GM23338 (cell line): ENCODE results near the gene CEP295NL.

ENCODE experiments used
- CREB1 ChIP-seq: fragments of 250-450 bp; sonication (Bioruptor Pico); IDR thresholded peaks from 2 replicates; pipeline ENCODE4 v1.5.0; 2020; ENCODE audit warnings: low read depth, mild to moderate bottlenecking, moderate library complexity
- EZH2 ChIP-seq: fragments of 200-600 bp; sonication (generic); IDR thresholded peaks from one replicate; pipeline ENCODE4 v1.8.0; 2017; ENCODE audit warnings: antibody characterized with exemption, mild to moderate bottlenecking, low read depth; ENCODE audit not compliant: unreplicated experiment
- EZH2phosphoT487 ChIP-seq: fragments of 200-600 bp; sonication (generic); IDR thresholded peaks from one replicate; pipeline ENCODE4 v1.8.1; 2018; ENCODE audit warnings: antibody characterized with exemption; ENCODE audit not compliant: unreplicated experiment
- NANOG ChIP-seq: IDR thresholded peaks from 2 replicates; pipeline ENCODE4 v1.6.1; 2016; ENCODE audit warnings: antibody characterized with exemption, borderline replicate concordance
- POLR2AphosphoS5 ChIP-seq: IDR thresholded peaks from 2 replicates; pipeline ENCODE4 v1.6.1; 2016; ENCODE audit warnings: antibody characterized with exemption, low read depth
- STAT1 ChIP-seq: IDR thresholded peaks from one replicate; pipeline ENCODE4 v1.6.1; 2016; ENCODE audit warnings: antibody characterized with exemption; ENCODE audit not compliant: unreplicated experiment
- ZNF114 ChIP-seq: fragments of 250-450 bp; sonication (Bioruptor Pico); IDR thresholded peaks from 2 replicates; pipeline ENCODE4 v1.5.0; 2020; ENCODE audit warnings: mild to moderate bottlenecking, moderate library complexity
- ZNF331 ChIP-seq: fragments of 250-450 bp; sonication (Bioruptor Pico); IDR thresholded peaks from 2 replicates; pipeline ENCODE4 v1.5.0; 2020; ENCODE audit warnings: low read depth, mild to moderate bottlenecking, moderate library complexity
- TF ChIP-seq, protein P1 (sequence below), 2 experiments: fragments of 200-600 bp in 1 of 2; sonication (generic) in 1 of 2; conservative IDR thresholded peaks; 2 replicates each; pipeline versions ENCODE4 v1.5.1 to v1.6.1; 2016 to 2017; ENCODE audit warnings: antibody characterized with exemption in 2 of 2, low read depth in 2 of 2, mild to moderate bottlenecking in 2 of 2, moderate library complexity in 1 of 2
- TF ChIP-seq, protein P2 (sequence below): IDR thresholded peaks from one replicate; pipeline ENCODE4 v1.6.1; 2018; ENCODE audit warnings: antibody characterized with exemption; ENCODE audit not compliant: unreplicated experiment

DNA sequence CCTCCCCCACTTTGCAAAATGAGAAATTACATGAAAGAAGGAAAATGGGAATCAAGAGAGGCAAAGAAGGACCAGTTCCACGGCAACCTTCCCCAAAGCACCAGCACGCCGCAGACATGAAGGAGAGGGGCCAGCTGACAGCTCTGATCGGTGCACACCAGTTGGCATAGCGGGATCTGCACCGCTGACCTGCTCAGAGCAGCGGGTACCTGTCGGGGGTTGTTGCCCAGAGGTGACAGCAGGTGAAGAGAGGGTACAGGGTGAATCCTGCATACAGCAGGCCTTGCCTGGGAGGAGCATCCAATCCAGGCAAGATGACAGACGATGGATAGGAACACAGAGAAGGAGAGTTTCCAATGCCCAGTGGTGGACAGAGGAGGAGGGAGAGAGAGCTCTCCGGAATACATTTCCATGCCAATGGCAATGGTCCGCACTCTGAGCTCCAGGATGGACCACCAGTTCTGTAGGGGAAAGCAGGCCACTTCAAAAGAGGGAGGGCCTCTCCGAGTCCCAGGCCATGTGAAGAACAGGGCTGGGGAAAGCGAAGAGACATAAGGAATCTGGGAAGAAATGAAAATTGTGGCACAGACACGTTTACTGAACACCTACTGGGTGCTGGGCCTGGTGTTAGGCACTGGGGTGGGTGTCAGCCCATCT, 24.0 kb downstream of the CEP295NL start:
- TF ChIP-seq, protein P1, sequence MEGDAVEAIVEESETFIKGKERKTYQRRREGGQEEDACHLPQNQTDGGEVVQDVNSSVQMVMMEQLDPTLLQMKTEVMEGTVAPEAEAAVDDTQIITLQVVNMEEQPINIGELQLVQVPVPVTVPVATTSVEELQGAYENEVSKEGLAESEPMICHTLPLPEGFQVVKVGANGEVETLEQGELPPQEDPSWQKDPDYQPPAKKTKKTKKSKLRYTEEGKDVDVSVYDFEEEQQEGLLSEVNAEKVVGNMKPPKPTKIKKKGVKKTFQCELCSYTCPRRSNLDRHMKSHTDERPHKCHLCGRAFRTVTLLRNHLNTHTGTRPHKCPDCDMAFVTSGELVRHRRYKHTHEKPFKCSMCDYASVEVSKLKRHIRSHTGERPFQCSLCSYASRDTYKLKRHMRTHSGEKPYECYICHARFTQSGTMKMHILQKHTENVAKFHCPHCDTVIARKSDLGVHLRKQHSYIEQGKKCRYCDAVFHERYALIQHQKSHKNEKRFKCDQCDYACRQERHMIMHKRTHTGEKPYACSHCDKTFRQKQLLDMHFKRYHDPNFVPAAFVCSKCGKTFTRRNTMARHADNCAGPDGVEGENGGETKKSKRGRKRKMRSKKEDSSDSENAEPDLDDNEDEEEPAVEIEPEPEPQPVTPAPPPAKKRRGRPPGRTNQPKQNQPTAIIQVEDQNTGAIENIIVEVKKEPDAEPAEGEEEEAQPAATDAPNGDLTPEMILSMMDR (conservative IDR thresholded peaks at IDR 0.05; ENCODE audit: low read depth in 2 of 2): no peak
- TF ChIP-seq POLR2AphosphoS5: no peak
- TF ChIP-seq EZH2phosphoT487: no peak
- TF ChIP-seq CREB1: no peak
- TF ChIP-seq, protein P2, sequence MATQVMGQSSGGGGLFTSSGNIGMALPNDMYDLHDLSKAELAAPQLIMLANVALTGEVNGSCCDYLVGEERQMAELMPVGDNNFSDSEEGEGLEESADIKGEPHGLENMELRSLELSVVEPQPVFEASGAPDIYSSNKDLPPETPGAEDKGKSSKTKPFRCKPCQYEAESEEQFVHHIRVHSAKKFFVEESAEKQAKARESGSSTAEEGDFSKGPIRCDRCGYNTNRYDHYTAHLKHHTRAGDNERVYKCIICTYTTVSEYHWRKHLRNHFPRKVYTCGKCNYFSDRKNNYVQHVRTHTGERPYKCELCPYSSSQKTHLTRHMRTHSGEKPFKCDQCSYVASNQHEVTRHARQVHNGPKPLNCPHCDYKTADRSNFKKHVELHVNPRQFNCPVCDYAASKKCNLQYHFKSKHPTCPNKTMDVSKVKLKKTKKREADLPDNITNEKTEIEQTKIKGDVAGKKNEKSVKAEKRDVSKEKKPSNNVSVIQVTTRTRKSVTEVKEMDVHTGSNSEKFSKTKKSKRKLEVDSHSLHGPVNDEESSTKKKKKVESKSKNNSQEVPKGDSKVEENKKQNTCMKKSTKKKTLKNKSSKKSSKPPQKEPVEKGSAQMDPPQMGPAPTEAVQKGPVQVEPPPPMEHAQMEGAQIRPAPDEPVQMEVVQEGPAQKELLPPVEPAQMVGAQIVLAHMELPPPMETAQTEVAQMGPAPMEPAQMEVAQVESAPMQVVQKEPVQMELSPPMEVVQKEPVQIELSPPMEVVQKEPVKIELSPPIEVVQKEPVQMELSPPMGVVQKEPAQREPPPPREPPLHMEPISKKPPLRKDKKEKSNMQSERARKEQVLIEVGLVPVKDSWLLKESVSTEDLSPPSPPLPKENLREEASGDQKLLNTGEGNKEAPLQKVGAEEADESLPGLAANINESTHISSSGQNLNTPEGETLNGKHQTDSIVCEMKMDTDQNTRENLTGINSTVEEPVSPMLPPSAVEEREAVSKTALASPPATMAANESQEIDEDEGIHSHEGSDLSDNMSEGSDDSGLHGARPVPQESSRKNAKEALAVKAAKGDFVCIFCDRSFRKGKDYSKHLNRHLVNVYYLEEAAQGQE: no peak
- TF ChIP-seq EZH2: no peak
- TF ChIP-seq ZNF331 (CRISPR knock-in tag): no peak
- TF ChIP-seq STAT1: no peak
- no peak for TF ChIP-seq NANOG
- no peak for TF ChIP-seq ZNF114 (CRISPR knock-in tag)
